Measurements from ENCODE around the gene ARL2. TPM values are rescaled to one million over a fixed set of nuclear protein-coding genes. Genes with fewer than 3 reads are reported as not detected.
A peak's percentile ranks its signal among the peaks of the same experiment; 100 is the strongest.
"Not testable (repeated sequence)": the region's sequence is repeated elsewhere in the genome, so short reads cannot be mapped to it uniquely, and the experiment has no call there.

ARL2 gene
- total and polyA plus RNA-seq, 7 donors, result 109 to 171 (median 154) TPM

GRCh38 chr11:65019824-65020223, 5.9 kb downstream of the ARL2 start:
- H3K4me3 ChIP-seq, result no peak overlapping the region
- TF ChIP-seq CTCF (IDR thresholded peaks at IDR 0.05), result no peak
- ATAC-seq (no peak), DNase-seq (no peak)
- no peaks in the 10 kb centered on the region for H3K27me3 ChIP-seq (ENCODE audit: insufficient read depth in 3 of 3, low read length in 2 of 3)
- 84 to 86% (median 84%) methylated on average over 7 of the region's 7 CpGs for WGBS, 3 donors
- peaks cover 3 to 44% of the 10 kb centered on the region in 2 donors for H3K36me3 ChIP-seq (ENCODE audit: insufficient read depth in 1 of 2, low read depth in 1 of 2)
- no peaks in the 10 kb centered on the region for H3K9me3 ChIP-seq
- H3K27ac ChIP-seq, result no peak overlapping the region
- no peaks in the 10 kb centered on the region for H3K4me1 ChIP-seq
- intact Hi-C loops (cut with DNase I), result loop anchor here (5.0 to 10.0 kb wide), 2 partner anchors 57 to 175 kb away; partner anchors contain the start of gene CDC42BPG (in 1 of the 2)

GRCh38 chr11:65021003-65021402, 7.0 kb downstream of the ARL2 start:
- 82 to 90% (median 85%) methylated on average over 3 of the region's 3 CpGs for WGBS, 3 donors
- H3K36me3 ChIP-seq (ENCODE audit: insufficient read depth in 1 of 2, low read depth in 1 of 2), result peaks cover 3 to 44% of the 10 kb centered on the region in 2 donors
- intact Hi-C loops (cut with DNase I), result loop anchor here in 1 of 2 donors (5.0 kb wide), 1 partner anchor 56 kb away; no protein-coding TSS in a partner anchor
- no peaks in the 10 kb centered on the region for H3K4me1 ChIP-seq
- no peak overlapping the region for H3K4me3 ChIP-seq
- no peak overlapping the region for H3K27ac ChIP-seq
- TF ChIP-seq CTCF (IDR thresholded peaks at IDR 0.05), result no peak
- H3K27me3 ChIP-seq (ENCODE audit: insufficient read depth in 3 of 3, low read length in 2 of 3), result no peaks in the 10 kb centered on the region
- DNase-seq (no peak), ATAC-seq (no peak)
- H3K9me3 ChIP-seq, result no peaks in the 10 kb centered on the region

GRCh38 chr11:65021509-65021908, 7.5 kb downstream of the ARL2 start:
- H3K4me1 ChIP-seq, result no peaks in the 10 kb centered on the region
- ATAC-seq (no peak), DNase-seq (no peak)
- TF ChIP-seq CTCF (IDR thresholded peaks at IDR 0.05), result no peak
- H3K27ac ChIP-seq, result no peak overlapping the region
- H3K27me3 ChIP-seq (ENCODE audit: insufficient read depth in 3 of 3, low read length in 2 of 3), result no peaks in the 10 kb centered on the region
- intact Hi-C loops (cut with DNase I), result loop anchor here in 1 of 2 donors (5.0 kb wide), 1 partner anchor 56 kb away; no protein-coding TSS in a partner anchor
- 88 to 91% (median 90%) methylated on average over 10 to 11 of the region's 11 CpGs for WGBS, 3 donors
- peaks cover 3 to 44% of the 10 kb centered on the region in 2 donors for H3K36me3 ChIP-seq (ENCODE audit: insufficient read depth in 1 of 2, low read depth in 1 of 2)
- no peak overlapping the region for H3K4me3 ChIP-seq
- H3K9me3 ChIP-seq, result no peaks in the 10 kb centered on the region

- not testable (repeated sequence) for H3K9me3 ChIP-seq; ATAC-seq; H3K27me3 ChIP-seq (ENCODE audit: insufficient read depth in 3 of 3, low read length in 2 of 3); H3K4me3 ChIP-seq; DNase-seq; H3K27ac ChIP-seq; H3K4me1 ChIP-seq
- peaks cover 3 to 34% of the 10 kb centered on the region in 2 donors for H3K36me3 ChIP-seq (ENCODE audit: insufficient read depth in 1 of 2, low read depth in 1 of 2)
- intact Hi-C loops (cut with DNase I), result loop anchor here in 1 of 2 donors (5.0 kb wide), 1 partner anchor 54 kb away; no protein-coding TSS in a partner anchor
- 76 to 81% (median 81%) methylated on average over 8 of the region's 8 CpGs for WGBS, 3 donors
Measured at GRCh38 chr11:65023502-65023901, 9.5 kb downstream of the ARL2 start.

- Histone ChIP-seq H3K4me1 (peaks cover 9% of the 10 kb centered on the region), H3K27me3 (ENCODE audit: insufficient read depth in 3 of 3, low read length in 2 of 3) (no peaks in the 10 kb centered on the region), H3K27ac (peak overlapping the region; percentile 84), H3K9me3 (no peaks in the 10 kb centered on the region), H3K4me3 (peak overlapping the region; percentile 68), H3K36me3 (ENCODE audit: insufficient read depth in 1 of 2, low read depth in 1 of 2) (peaks cover 3 to 10% of the 10 kb centered on the region in 2 donors)
- intact Hi-C loops (cut with DNase I), result loop anchor here in 1 of 2 donors (5.0 kb wide), 1 partner anchor 100 kb away; no protein-coding TSS in a partner anchor
- ATAC-seq, result no peak
- TF ChIP-seq CTCF (IDR thresholded peaks at IDR 0.05), result no peak
- no peak for DNase-seq
- 43 to 54% (median 48%) methylated on average over 10 of the region's 10 CpGs for WGBS, 3 donors
Measured at GRCh38 chr11:65026810-65027209, 12.8 kb downstream of the ARL2 start.
